H1 (cell line): Measurements from ENCODE around the gene FAU. TPM values are rescaled to one million over a fixed set of nuclear protein-coding genes. Genes with fewer than 3 reads are reported as not detected.

Source experiments
- CTCF ChIA-PET: fragments of 300-600 bp; sonication (Branson Sonifier 250); formaldehyde crosslinking; loops from one replicate; lab custom pipeline; 2021; ENCODE audit not compliant: partially characterized antibody; lab: Charles Lee
- POLR2A ChIA-PET: fragments of 300-600 bp; sonication (Branson Sonifier 250); formaldehyde crosslinking; loops from one replicate; lab custom pipeline; 2021; ENCODE audit warnings: inconsistent platforms; ENCODE audit not compliant: partially characterized antibody; lab: Charles Lee
- DNase-seq, 2 experiments: peaks; one replicate each; pipeline versions ENCODE4 v3.0.0 to v3.0.0-alpha.2; 2010 to 2022; ENCODE audit warnings: low spot score in 2 of 2, low read depth in 1 of 2, mixed read lengths in 1 of 2
- FAIRE-seq: peaks from 2 replicates; lab custom pipeline; 2011; peaks lifted over from hg19 to GRCh38; lab: Jason Lieb, UNC
- H2AFZ ChIP-seq: 2 replicates; pipeline ENCODE4 v1.8.1; 2012; ENCODE audit warnings: low read length, inconsistent platforms
- H2AK5ac ChIP-seq: 2 replicates; pipeline ENCODE4 v1.6.1; 2013; ENCODE audit warnings: low read depth, low read length
- H2BK120ac ChIP-seq: replicated peaks from 2 replicates; pipeline ENCODE3; 2013; ENCODE audit warnings: low read depth, low read length, inconsistent platforms
- H2BK12ac ChIP-seq: 2 replicates; pipeline ENCODE4 v1.6.1; 2013; ENCODE audit warnings: low read depth, low read length
- H2BK15ac ChIP-seq: 2 replicates; pipeline ENCODE4 v1.6.1; 2013; ENCODE audit warnings: low read length
- H2BK20ac ChIP-seq: 2 replicates; pipeline ENCODE4 v1.6.1; 2013; ENCODE audit warnings: low read length
- H2BK5ac ChIP-seq: 2 replicates; pipeline ENCODE4 v1.6.1; 2013; ENCODE audit warnings: low read depth, low read length
- H3K14ac ChIP-seq: 2 replicates; pipeline ENCODE4 v1.6.1; 2013; ENCODE audit warnings: inconsistent platforms; ENCODE audit not compliant: insufficient read length
- H3K18ac ChIP-seq: 2 replicates; pipeline ENCODE4 v1.6.1; 2013; ENCODE audit warnings: low read length; ENCODE audit errors: extremely low read depth
- H3K23ac ChIP-seq: 2 replicates; pipeline ENCODE4 v1.6.1; 2013; ENCODE audit warnings: inconsistent platforms; ENCODE audit not compliant: insufficient read length
- H3K23me2 ChIP-seq: 2 replicates; pipeline ENCODE4 v1.6.1; 2013; ENCODE audit warnings: low read depth, low read length
- H3K27ac ChIP-seq: 2 replicates; pipeline ENCODE4 v1.6.1; 2011; ENCODE audit warnings: low read depth, low read length, inconsistent platforms
- H3K27me3 ChIP-seq, 4 experiments: replicated peaks in 1 of 4; 1 replicate in 1 of 4; 2 replicates in 3 of 4; pipeline versions ENCODE4 v1.6.1 to v1.8.1; 2011 to 2013; ENCODE audit warnings: low read length in 3 of 4, mild to moderate bottlenecking in 3 of 4, inconsistent platforms in 2 of 4, mixed read lengths in 2 of 4, moderate library complexity in 1 of 4; ENCODE audit not compliant: control insufficient read depth in 3 of 4, insufficient read depth in 3 of 4; ENCODE audit errors: extremely low read depth in 1 of 4
- H3K36me3 ChIP-seq, 4 experiments: 2 replicates each; pipeline versions ENCODE4 v1.6.1 to v1.8.1; 2011 to 2013; ENCODE audit warnings: mild to moderate bottlenecking in 4 of 4, low read length in 3 of 4, moderate library complexity in 2 of 4, control low read depth in 1 of 4, inconsistent platforms in 1 of 4; ENCODE audit not compliant: insufficient read depth in 4 of 4, control insufficient read depth in 2 of 4
- H3K4ac ChIP-seq: replicated peaks from 2 replicates; pipeline ENCODE3; 2013; ENCODE audit warnings: low read length, low read depth, mixed read lengths, inconsistent platforms; ENCODE audit not compliant: insufficient read length
- H3K4me1 ChIP-seq, 4 experiments: replicated peaks in 1 of 4; 1 replicate in 1 of 4; 2 replicates in 3 of 4; pipeline versions ENCODE4 v1.6.1 to v1.8.1; 2011 to 2013; ENCODE audit warnings: low read length in 3 of 4, inconsistent platforms in 2 of 4, mixed read lengths in 1 of 4; ENCODE audit not compliant: insufficient read depth in 4 of 4, control insufficient read depth in 3 of 4
- H3K4me2 ChIP-seq, 2 experiments: 2 replicates each; pipeline versions ENCODE4 v1.6.1 to v1.8.1; 2011 to 2013; ENCODE audit warnings: low read depth in 2 of 2, low read length in 2 of 2, control low read depth in 1 of 2, inconsistent platforms in 1 of 2, mild to moderate bottlenecking in 1 of 2; ENCODE audit not compliant: insufficient read depth in 1 of 2
- H3K4me3 ChIP-seq, 4 experiments: fragments of 200-600, 300-600 bp in 1 of 4; sonication (generic), shearing (Covaris generic), sonication (Bioruptor Twin) in 1 of 4; 2 replicates each; pipeline versions ENCODE4 v1.5.1 to v1.8.1; 2011 to 2016; ENCODE audit warnings: low read length in 4 of 4, low read depth in 3 of 4, control low read depth in 2 of 4, inconsistent platforms in 2 of 4, mild to moderate bottlenecking in 2 of 4, mixed read lengths in 1 of 4, moderate library complexity in 1 of 4; ENCODE audit not compliant: insufficient read depth in 2 of 4; ENCODE audit errors: extremely low read depth in 1 of 4
- H3K56ac ChIP-seq: replicated peaks from 2 replicates; pipeline ENCODE3; 2013; ENCODE audit warnings: low read depth, mild to moderate bottlenecking, mixed read lengths, low read length, inconsistent platforms; ENCODE audit not compliant: insufficient read length
- H3K79me1 ChIP-seq: 2 replicates; pipeline ENCODE4 v1.6.1; 2013; ENCODE audit warnings: low read depth, low read length, control low read depth
- H3K79me2 ChIP-seq, 2 experiments: 2 replicates each; pipeline versions ENCODE4 v1.6.1 to v1.8.1; 2012 to 2013; ENCODE audit warnings: low read length in 2 of 2, mild to moderate bottlenecking in 2 of 2, inconsistent platforms in 1 of 2; ENCODE audit not compliant: insufficient read depth in 2 of 2, control insufficient read depth in 1 of 2
- H3K9ac ChIP-seq, 4 experiments: replicated peaks in 1 of 4; 1 replicate in 1 of 4; 2 replicates in 3 of 4; pipeline versions ENCODE4 v1.6.1 to v1.8.1; 2011 to 2013; ENCODE audit warnings: low read depth in 3 of 4, low read length in 3 of 4, control low read depth in 2 of 4, mild to moderate bottlenecking in 2 of 4, moderate library complexity in 2 of 4, inconsistent platforms in 1 of 4; ENCODE audit errors: extremely low read depth in 1 of 4
- H3K9me3 ChIP-seq, 2 experiments: 2 replicates each; pipeline versions ENCODE4 v1.6.1 to v1.8.1; 2012 to 2013; ENCODE audit warnings: mild to moderate bottlenecking in 2 of 2, moderate library complexity in 2 of 2, control low read depth in 1 of 2, inconsistent platforms in 1 of 2, low read depth in 1 of 2, low read length in 1 of 2, mixed read lengths in 1 of 2; ENCODE audit not compliant: insufficient read depth in 2 of 2
- H4K20me1 ChIP-seq, 2 experiments: replicated peaks in 1 of 2; 2 replicates each; pipeline versions ENCODE3 to v1.8.1; 2011 to 2013; ENCODE audit warnings: inconsistent platforms in 2 of 2, low read length in 2 of 2, mild to moderate bottlenecking in 1 of 2; ENCODE audit not compliant: insufficient read depth in 2 of 2, control insufficient read depth in 1 of 2
- H4K5ac ChIP-seq: 2 replicates; pipeline ENCODE4 v1.6.1; 2013; ENCODE audit warnings: low read length, low read depth, mixed read lengths, inconsistent platforms; ENCODE audit not compliant: insufficient read length
- H4K8ac ChIP-seq: 2 replicates; pipeline ENCODE4 v1.8.0; 2013; ENCODE audit warnings: mild to moderate bottlenecking, moderate library complexity, low read length, inconsistent platforms; ENCODE audit not compliant: insufficient read depth; ENCODE audit errors: extremely low read depth
- H4K91ac ChIP-seq: replicated peaks from 2 replicates; pipeline ENCODE3; 2013; ENCODE audit warnings: low read length, mixed read lengths, inconsistent platforms; ENCODE audit not compliant: insufficient read length
- ASH2L ChIP-seq: fragments of 200-600, 300-600 bp; sonication (generic); IDR thresholded peaks from one replicate; pipeline ENCODE4 v1.7.1; 2017; ENCODE audit warnings: low read length
- CHD1 ChIP-seq: IDR thresholded peaks from 2 replicates; pipeline ENCODE4 v1.6.1; 2012; ENCODE audit warnings: low read depth, low read length, improper control_type of control experiment
- CTBP2 ChIP-seq: IDR thresholded peaks from 2 replicates; pipeline ENCODE4 v1.7.0; 2011; ENCODE audit warnings: borderline replicate concordance, mild to moderate bottlenecking, moderate library complexity, mixed read lengths, low read length; ENCODE audit not compliant: insufficient read depth, insufficient read length
- GTF2F1 ChIP-seq: IDR thresholded peaks from 2 replicates; pipeline ENCODE4 v1.6.1; 2012; ENCODE audit warnings: low read depth, low read length, improper control_type of control experiment, borderline replicate concordance
- RFX5 ChIP-seq: IDR thresholded peaks from 2 replicates; pipeline ENCODE4 v1.6.1; 2011; ENCODE audit warnings: low read depth, low read length, improper control_type of control experiment, borderline replicate concordance
- TEAD4 ChIP-seq: IDR thresholded peaks from 2 replicates; pipeline ENCODE4 v1.6.1; 2012; ENCODE audit warnings: low read depth, low read length, inconsistent platforms, mixed read lengths
- YY1 ChIP-seq: IDR thresholded peaks from 2 replicates; pipeline ENCODE4 v1.6.1; 2011; ENCODE audit warnings: low read depth, mild to moderate bottlenecking, low read length
- WGBS, 2 experiments: shearing (Covaris generic) in 1 of 2; methylation state at CpG; one replicate each; pipeline versions ENCODE4 v1.1.6 to v1.1.7; 2013 to 2015; ENCODE audit warnings: low lambda C conversion rate in 2 of 2, mixed read lengths in 2 of 2, inconsistent platforms in 1 of 2, low coverage in 1 of 2, missing lambda C conversion rate in 1 of 2; ENCODE audit not compliant: insufficient replicate concordance in 2 of 2, insufficient coverage in 1 of 2, insufficient read length in 1 of 2; ENCODE audit errors: extremely low coverage in 1 of 2, missing lambda C conversion rate in 1 of 2; 5-methylcytosine and 5-hydroxymethylcytosine counted together
- polyA plus RNA-seq, 7 experiments: library from polyadenylated mRNA; depleted of rRNA in 3 of 7; stranded (reverse) in 5 of 7; unstranded in 2 of 7; fragments of >200 nt in 5 of 7; fragments of 200-250 nt in 2 of 7; gene quantifications; 1 replicate in 5 of 7; 2 replicates in 1 of 7; 4 replicates in 1 of 7; pipeline versions ENCODE4 v1.2.1 to v1.2.3, GENCODE V29; 2011 to 2013; ENCODE audit warnings: missing spikeins in 2 of 7, mixed read lengths in 2 of 7
- total RNA-seq: library from RNA; stranded (reverse); fragmentation: NEBNext Ultra II Directional; extraction: Animal tissue kit (Norgen Biotek cat#: 25700); gene quantifications from 2 replicates; pipeline ENCODE4 v1.2.1, GENCODE V29; 2021
- TF ChIP-seq, protein P1 (sequence below): IDR thresholded peaks from 2 replicates; pipeline ENCODE4 v1.6.1; 2011; ENCODE audit warnings: low read length, improper control_type of control experiment

The FAU gene
- total and polyA plus RNA-seq, 2 of the 8 experiments (the other 6 are each of a cell fraction or from before 2014, with no cell fraction given) = 826 to 896 TPM

GRCh38 chr11:65095974-65096806 lies 25.7 kb downstream of the FAU start, which contains the start of gene VPS51:
VPS51 (plus strand) TSS chr11:65096214; CDS start chr11:65096251, 37 bp downstream.
- WGBS, 2 experiments = 1% methylated on average over 27 of the region's 52 CpGs; no CpG with 5 or more reads in 1 of the 2 experiments
- peak; percentile 70 to 93 for DNase-seq
- FAIRE-seq = peak; percentile 68
- TF ChIP-seq ASH2L (peak; percentile 86), RFX5 (no peak), TEAD4 (peak; percentile 51; the same call in 1 of the 2 replicates), CTBP2 (peak; percentile 46), YY1 (peak; percentile 93), GTF2F1 (0 out of 2 replicates have a peak, but pooled peaks have one; percentile 48), CHD1 (no peak)
- TF ChIP-seq, protein P1, sequence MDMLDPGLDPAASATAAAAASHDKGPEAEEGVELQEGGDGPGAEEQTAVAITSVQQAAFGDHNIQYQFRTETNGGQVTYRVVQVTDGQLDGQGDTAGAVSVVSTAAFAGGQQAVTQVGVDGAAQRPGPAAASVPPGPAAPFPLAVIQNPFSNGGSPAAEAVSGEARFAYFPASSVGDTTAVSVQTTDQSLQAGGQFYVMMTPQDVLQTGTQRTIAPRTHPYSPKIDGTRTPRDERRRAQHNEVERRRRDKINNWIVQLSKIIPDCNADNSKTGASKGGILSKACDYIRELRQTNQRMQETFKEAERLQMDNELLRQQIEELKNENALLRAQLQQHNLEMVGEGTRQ = peak; percentile 3; the same call in 1 of the 2 replicates

More at GRCh38 chr11:65095974-65096806, 25.7 kb downstream of the FAU start, which contains the start of gene VPS51:
- Histone ChIP-seq H3K56ac (no peak within 1 kb of the TSS), H3K9me3 (no peaks in the 10 kb centered on the region), H3K27ac (peak within 1 kb of the TSS; percentile 67; the same call in 1 of the 2 replicates), H3K4me3 (peak within 1 kb of the TSS; percentile 78 to 88 (median 78)), H2BK5ac (peak within 1 kb of the TSS; percentile 73), H3K9ac (peak within 1 kb of the TSS; percentile 70 to 82 (median 76)), H3K4me1 (peaks cover 0 to 6% (median 4%) of the 10 kb centered on the region in 4 experiments; a peak in 6 of 7 replicates), H2BK120ac (no peak within 1 kb of the TSS), H4K8ac (peak within 1 kb of the TSS; percentile 99), H3K79me2 (peaks cover 0 to 13% of the 10 kb centered on the region in 2 experiments; a peak in 1 of 4 replicates), H3K23me2 (no peaks in the 10 kb centered on the region), H3K36me3 (peaks cover 0 to 3% (median 0%) of the 10 kb centered on the region in 4 experiments; a peak in 1 of 8 replicates), H3K4me2 (peak within 1 kb of the TSS; percentile 53 to 64), H2AK5ac (no peak within 1 kb of the TSS), H4K91ac (peak within 1 kb of the TSS; percentile 45), H2BK15ac (no peak within 1 kb of the TSS), H3K4ac (peak within 1 kb of the TSS; percentile 97), H3K27me3 (no peaks in the 10 kb centered on the region), H3K14ac (no peak within 1 kb of the TSS), H2AFZ (peak within 1 kb of the TSS; percentile 100), H2BK20ac (no peak within 1 kb of the TSS), H4K5ac (peak within 1 kb of the TSS; percentile 99), H2BK12ac (0 out of 2 replicates have a peak within 1 kb of the TSS, but pooled peaks have one; percentile 2), H4K20me1 (peaks cover 0 to 3% of the 10 kb centered on the region in 2 experiments), H3K79me1 (peaks cover 2% of the 10 kb centered on the region; the same call in 1 of the 2 replicates), H3K18ac (peak within 1 kb of the TSS; percentile 71), H3K23ac (no peak within 1 kb of the TSS)
- ChIA-PET POLR2A (interaction anchor here (0.7 to 16.8 kb wide), 18 partner anchors 8 to 292 kb away, joined by 3 to 230 read pairs (median 4); partner anchors contain the start of genes ARL2, BATF2, CDCA5 and FAU), CTCF (interaction anchor here (4.4 kb wide), 1 partner anchor 14 kb away, joined by 85 read pairs; the partner anchor contains the start of gene TM7SF2)
